IgD-negative memory B cell (primary cell): ENCODE results near the gene KLHL29. TPM values are rescaled to one million over a fixed set of nuclear protein-coding genes. Genes with fewer than 3 reads are reported as not detected.

Experiments used
- H3K27ac Mint-ChIP-seq, 3 donors: one replicate each; pipeline ENCODE4 v1.8.0; 2020 to 2022; ENCODE audit warnings: mild to moderate bottlenecking in 3 of 3, mixed read lengths in 3 of 3, moderate library complexity in 1 of 3
- H3K27me3 Mint-ChIP-seq: one replicate; pipeline ENCODE4 v1.8.0; 2021; ENCODE audit warnings: mixed read lengths
- H3K36me3 Mint-ChIP-seq: one replicate; pipeline ENCODE4 v1.8.0; 2020; ENCODE audit warnings: mild to moderate bottlenecking, mixed read lengths
- H3K4me1 Mint-ChIP-seq, 3 donors: one replicate each; pipeline ENCODE4 v1.8.0; 2020 to 2022; ENCODE audit warnings: mixed read lengths in 3 of 3, mild to moderate bottlenecking in 1 of 3
- H3K4me3 Mint-ChIP-seq, 4 donors: one replicate each; pipeline ENCODE4 v1.8.0; 2020 to 2022; ENCODE audit warnings: mild to moderate bottlenecking in 4 of 4, mixed read lengths in 4 of 4, moderate library complexity in 3 of 4
- H3K9me3 Mint-ChIP-seq, 3 donors: one replicate each; pipeline ENCODE4 v1.8.0; 2020 to 2021; ENCODE audit warnings: mixed read lengths in 3 of 3, mild to moderate bottlenecking in 1 of 3
- polyA plus RNA-seq: library from polyadenylated mRNA; unstranded; fragments of 300-500 nt; fragmentation: Illumina TruSeq; gene quantifications from one replicate; pipeline ENCODE4 v1.2.3, GENCODE V29; 2021

Gene KLHL29
- polyA plus RNA-seq, 1 donor from 2014 or later: 0.11 TPM

DNA sequence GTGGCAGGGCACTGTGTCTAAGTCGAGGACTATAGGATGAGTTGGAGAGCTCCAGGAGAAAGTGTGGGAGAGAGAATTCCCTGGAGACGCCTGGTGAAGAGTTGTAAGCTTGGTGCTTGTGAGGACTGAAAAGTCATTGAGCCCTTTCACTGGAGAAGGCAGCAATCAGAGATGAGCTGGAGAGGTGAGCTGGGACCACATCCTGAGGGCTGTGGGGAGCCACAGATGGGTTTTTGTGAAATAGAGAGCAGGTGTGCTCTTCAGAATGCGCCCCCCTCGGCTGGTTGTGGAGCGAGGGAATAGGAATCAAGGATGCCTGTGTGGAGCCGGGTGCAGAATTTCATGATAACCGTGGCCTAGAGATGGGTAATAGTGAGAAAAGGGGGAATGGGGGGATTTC, 224.3 kb downstream of the KLHL29 start:
- peaks cover 2 to 8% (median 3%) of the 10 kb centered on the region in 3 donors for H3K9me3 Mint-ChIP-seq
- H3K27ac Mint-ChIP-seq: no peak overlapping the region
- H3K4me3 Mint-ChIP-seq: peak overlapping the region in 1 of 4 donors; percentile 82
- peaks cover 13% of the 10 kb centered on the region for H3K36me3 Mint-ChIP-seq
- H3K27me3 Mint-ChIP-seq: no peaks in the 10 kb centered on the region
- peaks cover 0 to 6% (median 4%) of the 10 kb centered on the region in 3 donors for H3K4me1 Mint-ChIP-seq

- H3K9me3 Mint-ChIP-seq: peaks cover 0 to 4% (median 3%) of the 10 kb centered on the region in 3 donors
- H3K36me3 Mint-ChIP-seq: peaks cover 11% of the 10 kb centered on the region
- H3K27me3 Mint-ChIP-seq: no peaks in the 10 kb centered on the region
- peaks cover 1 to 11% (median 6%) of the 10 kb centered on the region in 3 donors for H3K4me1 Mint-ChIP-seq
- H3K4me3 Mint-ChIP-seq: no peak overlapping the region
- H3K27ac Mint-ChIP-seq: no peak overlapping the region
Observed at GRCh38 chr2:23611839-23612238, 226.9 kb downstream of the KLHL29 start.

DNA sequence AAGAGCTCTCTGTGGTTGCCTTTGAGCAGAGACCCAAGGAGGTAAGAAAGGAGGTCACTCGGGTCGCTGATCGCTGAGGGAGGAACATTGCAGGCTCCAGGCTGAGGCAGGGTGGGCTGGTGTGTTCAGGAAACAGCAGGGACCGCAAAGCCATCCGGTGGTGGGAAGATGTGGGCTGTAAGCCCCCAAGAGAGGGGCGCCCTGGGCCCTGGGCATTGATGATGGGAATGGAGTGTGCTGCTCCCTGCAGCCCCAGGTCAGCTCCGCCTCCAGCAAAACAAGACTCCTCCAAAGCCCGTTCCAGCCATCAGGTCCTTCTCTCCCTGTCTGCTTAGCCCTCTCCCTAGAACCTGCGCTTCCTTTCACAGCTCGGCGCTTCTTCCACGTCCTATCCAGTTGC, 229.7 kb downstream of the KLHL29 start:
- H3K4me3 Mint-ChIP-seq: no peak overlapping the region
- peaks cover 1 to 11% (median 6%) of the 10 kb centered on the region in 3 donors for H3K4me1 Mint-ChIP-seq
- peaks cover 6% of the 10 kb centered on the region for H3K36me3 Mint-ChIP-seq
- no peak overlapping the region for H3K27ac Mint-ChIP-seq
- no peaks in the 10 kb centered on the region for H3K27me3 Mint-ChIP-seq
- H3K9me3 Mint-ChIP-seq: peaks cover 0 to 4% (median 3%) of the 10 kb centered on the region in 3 donors

- Mint-ChIP-seq H3K4me1 (peaks cover 1 to 11% (median 6%) of the 10 kb centered on the region in 3 donors), H3K4me3 (no peak overlapping the region), H3K36me3 (peaks cover 6% of the 10 kb centered on the region), H3K27ac (no peak overlapping the region), H3K9me3 (peaks cover 0 to 4% (median 3%) of the 10 kb centered on the region in 3 donors), H3K27me3 (no peaks in the 10 kb centered on the region)
Observed at GRCh38 chr2:23615216-23616020, 230.4 kb downstream of the KLHL29 start.

GRCh38 chr2:23616630-23617029, 231.7 kb downstream of the KLHL29 start:
- peaks cover 1 to 11% (median 6%) of the 10 kb centered on the region in 3 donors for H3K4me1 Mint-ChIP-seq
- peaks cover 6% of the 10 kb centered on the region for H3K36me3 Mint-ChIP-seq
- no peak overlapping the region for H3K27ac Mint-ChIP-seq
- peaks cover 0 to 4% (median 3%) of the 10 kb centered on the region in 3 donors for H3K9me3 Mint-ChIP-seq
- no peaks in the 10 kb centered on the region for H3K27me3 Mint-ChIP-seq
- H3K4me3 Mint-ChIP-seq: no peak overlapping the region

- Mint-ChIP-seq H3K36me3 (peaks cover 2% of the 10 kb centered on the region), H3K9me3 (peaks cover 0 to 3% (median 0%) of the 10 kb centered on the region in 3 donors), H3K27me3 (no peaks in the 10 kb centered on the region), H3K27ac (no peak overlapping the region), H3K4me3 (no peak overlapping the region), H3K4me1 (peaks cover 1 to 11% (median 6%) of the 10 kb centered on the region in 3 donors)
Observed at GRCh38 chr2:23617167-23617810, 232.3 kb downstream of the KLHL29 start.

GRCh38 chr2:23617811-23618215, 232.8 kb downstream of the KLHL29 start:
- peaks cover 0 to 3% (median 0%) of the 10 kb centered on the region in 3 donors for H3K9me3 Mint-ChIP-seq
- peaks cover 1 to 11% (median 6%) of the 10 kb centered on the region in 3 donors for H3K4me1 Mint-ChIP-seq
- H3K4me3 Mint-ChIP-seq: no peak overlapping the region
- no peaks in the 10 kb centered on the region for H3K27me3 Mint-ChIP-seq
- H3K27ac Mint-ChIP-seq: no peak overlapping the region
- no peaks in the 10 kb centered on the region for H3K36me3 Mint-ChIP-seq

GRCh38 chr2:23618265-23618664, 233.3 kb downstream of the KLHL29 start:
- H3K36me3 Mint-ChIP-seq: no peaks in the 10 kb centered on the region
- no peak overlapping the region for H3K4me3 Mint-ChIP-seq
- H3K9me3 Mint-ChIP-seq: peaks cover 0 to 3% (median under 1%) of the 10 kb centered on the region in 3 donors
- peaks cover 1 to 11% (median 6%) of the 10 kb centered on the region in 3 donors for H3K4me1 Mint-ChIP-seq
- no peak overlapping the region for H3K27ac Mint-ChIP-seq
- no peaks in the 10 kb centered on the region for H3K27me3 Mint-ChIP-seq

- no peak overlapping the region for H3K27ac Mint-ChIP-seq
- H3K27me3 Mint-ChIP-seq: no peaks in the 10 kb centered on the region
- peaks cover 1 to 8% (median 5%) of the 10 kb centered on the region in 3 donors for H3K4me1 Mint-ChIP-seq
- no peaks in the 10 kb centered on the region for H3K36me3 Mint-ChIP-seq
- H3K4me3 Mint-ChIP-seq: no peak overlapping the region
- H3K9me3 Mint-ChIP-seq: peaks cover 3 to 8% (median 7%) of the 10 kb centered on the region in 3 donors
Observed at GRCh38 chr2:23618794-23619530, 234.0 kb downstream of the KLHL29 start.

DNA sequence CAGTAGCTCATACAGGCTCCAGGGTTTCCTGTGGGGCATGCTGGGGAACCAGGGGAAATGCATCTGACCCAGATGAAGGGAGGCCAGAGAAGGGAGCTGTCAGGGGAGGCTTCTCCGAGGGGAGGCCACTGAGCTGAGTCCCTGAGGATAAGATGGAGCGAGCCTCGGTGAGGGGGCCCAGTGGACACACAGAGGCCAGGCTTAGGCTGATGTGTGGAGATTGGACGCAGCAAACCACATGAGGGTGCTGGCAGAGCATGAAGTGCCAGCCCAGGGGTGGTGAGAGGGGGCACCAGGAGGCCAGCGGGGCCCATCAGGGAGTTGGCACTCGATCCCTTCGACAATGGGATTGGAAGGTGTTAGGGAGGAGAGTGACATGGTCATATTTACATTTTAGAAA, 235.0 kb downstream of the KLHL29 start:
- no peaks in the 10 kb centered on the region for H3K36me3 Mint-ChIP-seq
- no peak overlapping the region for H3K4me3 Mint-ChIP-seq
- no peak overlapping the region for H3K27ac Mint-ChIP-seq
- H3K9me3 Mint-ChIP-seq: peaks cover 3 to 15% (median 6%) of the 10 kb centered on the region in 3 donors
- no peaks in the 10 kb centered on the region for H3K27me3 Mint-ChIP-seq
- peaks cover 0 to 1% (median 0%) of the 10 kb centered on the region in 3 donors for H3K4me1 Mint-ChIP-seq

DNA sequence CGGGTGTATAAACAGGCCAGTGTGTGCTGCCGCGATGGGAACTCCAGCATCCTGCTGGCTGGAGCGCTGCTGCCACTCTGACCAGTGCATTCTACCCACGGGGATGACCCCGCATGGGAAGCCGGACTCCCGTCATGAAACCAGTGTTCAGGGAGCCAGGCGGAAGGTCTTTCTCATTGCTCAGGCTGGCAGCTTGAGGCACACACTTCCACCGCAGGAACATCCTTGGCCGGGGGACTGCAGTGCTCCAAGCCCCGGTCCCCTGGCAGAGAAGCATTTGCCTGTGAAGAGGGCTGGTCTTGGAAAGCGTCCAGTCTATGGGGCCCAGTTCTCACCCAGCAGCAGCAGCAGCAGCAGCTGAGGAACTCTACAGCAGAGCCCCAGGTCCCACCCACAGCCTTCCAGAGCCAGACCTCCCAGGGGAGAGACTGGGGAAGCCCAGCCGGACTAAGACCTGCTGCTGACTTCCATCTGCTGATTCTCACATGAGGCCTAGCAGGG, 235.9 kb downstream of the KLHL29 start:
- no peak overlapping the region for H3K27ac Mint-ChIP-seq
- no peaks in the 10 kb centered on the region for H3K36me3 Mint-ChIP-seq
- H3K27me3 Mint-ChIP-seq: no peaks in the 10 kb centered on the region
- H3K4me1 Mint-ChIP-seq: no peaks in the 10 kb centered on the region
- peaks cover 3 to 15% (median 6%) of the 10 kb centered on the region in 3 donors for H3K9me3 Mint-ChIP-seq
- H3K4me3 Mint-ChIP-seq: peak overlapping the region in 1 of 4 donors; percentile 23

DNA sequence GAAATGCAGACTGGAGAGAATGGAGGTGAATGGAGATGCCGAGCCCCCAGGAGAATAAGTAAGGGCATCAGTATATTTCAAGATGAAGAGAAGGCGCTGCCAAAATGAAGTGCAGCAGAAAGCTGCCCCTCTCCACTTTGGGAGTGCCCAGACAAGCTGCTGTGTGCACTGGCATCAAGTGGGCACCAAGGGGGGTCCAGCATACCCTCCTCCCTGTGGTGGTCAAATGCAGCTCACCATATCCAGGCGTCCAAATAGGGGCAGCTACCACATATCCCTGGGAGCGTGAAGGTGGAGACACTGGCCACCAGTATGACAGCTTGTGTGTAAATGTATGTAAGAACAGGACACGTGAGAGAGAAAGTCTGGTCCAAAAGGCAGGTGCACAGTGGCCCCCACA, 236.6 kb downstream of the KLHL29 start:
- Mint-ChIP-seq H3K4me1 (no peaks in the 10 kb centered on the region), H3K36me3 (no peaks in the 10 kb centered on the region), H3K9me3 (peaks cover 3 to 15% (median 6%) of the 10 kb centered on the region in 3 donors), H3K4me3 (no peak overlapping the region), H3K27ac (peak overlapping the region in 1 of 3 donors; percentile 46), H3K27me3 (no peaks in the 10 kb centered on the region)

- no peaks in the 10 kb centered on the region for H3K4me1 Mint-ChIP-seq
- H3K27ac Mint-ChIP-seq: peak overlapping the region in 1 of 3 donors; percentile 7
- no peaks in the 10 kb centered on the region for H3K36me3 Mint-ChIP-seq
- H3K9me3 Mint-ChIP-seq: peaks cover 3 to 15% (median 6%) of the 10 kb centered on the region in 3 donors
- H3K27me3 Mint-ChIP-seq: no peaks in the 10 kb centered on the region
- H3K4me3 Mint-ChIP-seq: no peak overlapping the region
Observed at GRCh38 chr2:23622466-23622865, 237.5 kb downstream of the KLHL29 start.

- no peaks in the 10 kb centered on the region for H3K27me3 Mint-ChIP-seq
- H3K36me3 Mint-ChIP-seq: no peaks in the 10 kb centered on the region
- H3K4me1 Mint-ChIP-seq: no peaks in the 10 kb centered on the region
- no peak overlapping the region for H3K27ac Mint-ChIP-seq
- H3K9me3 Mint-ChIP-seq: peaks cover 3 to 15% (median 6%) of the 10 kb centered on the region in 3 donors
- no peak overlapping the region for H3K4me3 Mint-ChIP-seq
Observed at GRCh38 chr2:23622966-23623675, 238.1 kb downstream of the KLHL29 start.
